ENCODE measurements around the gene KPNB1.

DNA sequence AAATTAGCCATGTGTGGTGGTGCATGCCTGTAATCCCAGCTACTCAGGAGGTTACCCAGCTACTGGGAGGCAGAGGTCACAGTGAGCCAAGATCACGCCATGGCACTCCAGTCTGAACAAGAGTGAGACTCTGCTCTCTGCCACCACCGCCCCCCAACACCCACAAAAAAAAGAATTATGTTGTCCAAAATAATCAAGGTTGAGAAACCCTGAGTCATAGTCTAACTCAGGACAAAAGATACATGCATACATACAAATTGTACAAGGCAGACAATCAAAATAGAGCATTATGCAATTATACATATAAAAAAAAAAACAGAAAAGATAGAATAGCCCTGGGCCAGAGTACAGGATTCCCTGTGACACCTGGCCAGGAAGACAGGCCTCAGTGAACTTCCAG, 6.6 kb upstream of the KPNB1 start:
- TF ChIP-seq ZNF274 (IDR thresholded peaks at IDR 0.05; ENCODE audit: borderline replicate concordance, extremely low read depth, low read length): no peak
- TF ChIP-seq EP300 (IDR thresholded peaks at IDR 0.05; ENCODE audit: borderline replicate concordance in 1 of 2, low read depth in 2 of 2, low read length in 2 of 2): no peak
- TF ChIP-seq KDM5A (IDR thresholded peaks at IDR 0.05; ENCODE audit: low read length): no peak
- TF ChIP-seq, protein P1, sequence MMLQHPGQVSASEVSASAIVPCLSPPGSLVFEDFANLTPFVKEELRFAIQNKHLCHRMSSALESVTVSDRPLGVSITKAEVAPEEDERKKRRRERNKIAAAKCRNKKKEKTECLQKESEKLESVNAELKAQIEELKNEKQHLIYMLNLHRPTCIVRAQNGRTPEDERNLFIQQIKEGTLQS (IDR thresholded peaks at IDR 0.05; ENCODE audit: insufficient read depth, low read depth, low read length): no peak
- no peak for TF ChIP-seq SP2 (IDR thresholded peaks at IDR 0.05; ENCODE audit: low read length)
- no peak for TF ChIP-seq POLR2A (IDR thresholded peaks at IDR 0.05; ENCODE audit: control extremely low read depth in 1 of 2, low read depth in 2 of 2, low read length in 2 of 2)
- TF ChIP-seq, protein P2, sequence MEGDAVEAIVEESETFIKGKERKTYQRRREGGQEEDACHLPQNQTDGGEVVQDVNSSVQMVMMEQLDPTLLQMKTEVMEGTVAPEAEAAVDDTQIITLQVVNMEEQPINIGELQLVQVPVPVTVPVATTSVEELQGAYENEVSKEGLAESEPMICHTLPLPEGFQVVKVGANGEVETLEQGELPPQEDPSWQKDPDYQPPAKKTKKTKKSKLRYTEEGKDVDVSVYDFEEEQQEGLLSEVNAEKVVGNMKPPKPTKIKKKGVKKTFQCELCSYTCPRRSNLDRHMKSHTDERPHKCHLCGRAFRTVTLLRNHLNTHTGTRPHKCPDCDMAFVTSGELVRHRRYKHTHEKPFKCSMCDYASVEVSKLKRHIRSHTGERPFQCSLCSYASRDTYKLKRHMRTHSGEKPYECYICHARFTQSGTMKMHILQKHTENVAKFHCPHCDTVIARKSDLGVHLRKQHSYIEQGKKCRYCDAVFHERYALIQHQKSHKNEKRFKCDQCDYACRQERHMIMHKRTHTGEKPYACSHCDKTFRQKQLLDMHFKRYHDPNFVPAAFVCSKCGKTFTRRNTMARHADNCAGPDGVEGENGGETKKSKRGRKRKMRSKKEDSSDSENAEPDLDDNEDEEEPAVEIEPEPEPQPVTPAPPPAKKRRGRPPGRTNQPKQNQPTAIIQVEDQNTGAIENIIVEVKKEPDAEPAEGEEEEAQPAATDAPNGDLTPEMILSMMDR (IDR thresholded peaks at IDR 0.05; ENCODE audit: control extremely low read depth in 1 of 3, insufficient read depth in 1 of 3, low read depth in 1 of 3, low read length in 3 of 3): no peak
- no peak for TF ChIP-seq BCL11A (IDR thresholded peaks at IDR 0.05; ENCODE audit: low read depth in 2 of 2, low read length in 2 of 2)
- TF ChIP-seq SIX5 (IDR thresholded peaks at IDR 0.05; ENCODE audit: low read depth, low read length): no peak
- TF ChIP-seq, protein P3, sequence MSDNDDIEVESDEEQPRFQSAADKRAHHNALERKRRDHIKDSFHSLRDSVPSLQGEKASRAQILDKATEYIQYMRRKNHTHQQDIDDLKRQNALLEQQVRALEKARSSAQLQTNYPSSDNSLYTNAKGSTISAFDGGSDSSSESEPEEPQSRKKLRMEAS (IDR thresholded peaks at IDR 0.05): no peak
